NCI-H2081 treated with DMSO at 0.1 percent for 48 hours (cell line): Measurements from ENCODE around the gene DET1.
"Not testable (repeated sequence)": the region's sequence is repeated elsewhere in the genome, so short reads cannot be mapped to it uniquely, and the experiment has no call there.

Source experiments
- DNase-seq: peaks from one replicate; lab custom pipeline; 2025; lab: John Stamatoyannopoulos, UW

DET1 gene

GRCh38 chr15:88493844-88494243, 52.6 kb downstream of the DET1 start:
- no peak for DNase-seq

DNA sequence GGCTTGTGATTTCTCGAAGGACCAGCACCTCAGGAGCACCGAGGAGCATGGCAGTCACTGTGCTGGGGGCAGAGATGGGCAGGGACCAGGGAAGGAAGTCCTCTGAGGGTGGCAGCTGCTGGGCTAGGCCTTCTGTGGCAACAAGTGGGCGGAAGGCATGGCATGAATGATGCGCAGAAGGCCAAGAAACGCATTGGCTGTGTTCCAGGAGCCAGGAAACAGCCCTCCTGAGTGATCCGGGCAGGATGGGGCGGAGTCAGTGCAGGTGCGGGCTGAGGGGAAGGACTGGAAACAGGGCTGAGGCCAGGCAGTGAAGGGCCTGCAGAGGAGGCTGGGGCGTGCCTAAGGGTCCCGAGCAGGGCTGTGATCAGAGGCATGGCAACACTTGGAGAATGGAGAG, 55.3 kb downstream of the DET1 start:
- no peak for DNase-seq

DNA sequence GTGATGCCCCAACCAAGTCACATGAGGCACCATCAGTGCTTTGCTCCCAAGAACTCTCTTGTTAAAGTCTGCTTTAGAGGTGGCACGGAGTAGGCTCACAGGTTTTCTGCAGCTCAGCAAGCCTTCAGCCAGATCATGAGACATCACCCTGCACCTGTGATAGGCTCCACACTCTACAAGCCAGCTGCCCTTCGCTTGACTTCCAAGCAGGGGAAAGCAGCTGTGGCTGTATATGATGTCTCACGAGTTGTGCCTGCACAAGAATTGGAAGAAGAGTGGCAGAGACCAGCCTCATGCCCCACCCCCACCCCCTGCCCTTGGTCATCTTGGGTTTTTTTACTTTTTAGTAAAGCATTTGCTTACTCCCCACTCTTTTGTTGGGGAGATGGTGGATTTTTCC, 56.4 kb downstream of the DET1 start:
- no peak for DNase-seq

DNA sequence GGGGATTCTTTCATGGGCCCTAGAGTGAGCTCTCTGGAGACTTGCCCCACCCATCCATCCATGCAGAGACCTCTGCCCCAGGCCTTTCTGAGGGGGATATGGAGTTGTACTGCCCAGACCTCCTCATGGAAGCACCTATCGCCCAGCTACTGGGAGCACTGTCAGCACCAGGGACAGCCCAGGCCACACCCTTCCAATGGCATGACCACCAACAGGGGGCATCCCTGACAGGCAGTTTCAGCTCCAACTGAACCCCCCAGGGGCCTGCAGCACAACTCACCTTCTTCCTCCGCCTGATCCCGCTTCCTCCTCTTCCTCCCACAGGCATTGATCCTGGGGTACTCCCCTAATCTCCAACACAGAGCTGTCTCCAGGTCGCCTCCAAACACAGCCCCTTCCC, 57.2 kb downstream of the DET1 start:
- DNase-seq = no peak

- DNase-seq = no peak
Observed at GRCh38 chr15:88487796-88488523, 58.5 kb downstream of the DET1 start.

DNA sequence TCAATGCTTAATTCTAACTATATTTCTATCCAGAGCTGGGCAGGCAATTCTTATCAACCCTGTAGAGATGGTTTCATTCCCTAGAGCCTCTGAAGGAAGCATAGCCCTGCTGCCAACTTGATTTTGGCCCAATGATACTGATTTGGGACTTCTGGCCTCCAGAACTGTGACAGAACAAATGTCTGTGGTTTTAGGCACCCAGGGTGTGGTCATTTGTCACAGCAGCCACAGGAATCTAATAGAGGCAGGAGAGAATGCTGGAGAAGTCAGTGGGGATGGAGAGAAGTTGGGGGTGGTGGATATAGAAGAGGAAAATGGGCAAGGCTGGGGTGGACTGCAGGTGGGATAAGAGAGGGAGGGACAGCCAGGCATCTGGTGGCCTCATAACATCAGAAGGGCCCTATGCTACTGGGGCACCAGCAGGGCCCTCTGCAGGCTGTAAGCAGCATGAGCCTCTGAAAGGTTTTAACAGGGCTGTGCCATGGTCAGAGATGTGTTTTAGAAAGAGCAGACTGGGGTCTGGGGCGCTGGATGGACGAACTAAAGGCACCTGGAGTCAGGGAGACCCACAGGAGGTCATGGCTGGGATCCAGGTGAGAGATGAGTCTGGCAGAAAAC, 59.2 kb downstream of the DET1 start:
- no peak for DNase-seq

- DNase-seq = no peak
Observed at GRCh38 chr15:88484682-88485331, 61.7 kb downstream of the DET1 start.

DNA sequence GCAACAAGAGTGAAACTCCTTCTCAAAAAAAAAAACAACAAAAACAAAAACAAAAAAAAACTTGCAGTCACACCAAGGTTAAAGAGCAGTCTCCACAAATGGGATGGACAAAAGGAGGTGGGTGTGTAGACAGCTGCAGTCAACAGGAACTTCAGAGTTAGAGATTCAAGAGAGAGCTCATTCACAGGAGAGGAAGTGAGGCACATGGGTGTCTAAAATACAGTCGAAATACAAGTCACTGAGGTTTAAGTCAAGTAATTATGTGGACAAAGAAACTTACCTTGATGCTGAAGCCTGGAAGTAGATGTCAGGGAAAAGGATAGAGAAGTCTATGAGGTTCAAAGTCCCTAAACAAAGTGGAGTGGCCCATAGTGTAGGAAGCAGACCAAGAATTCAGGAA, 64.2 kb downstream of the DET1 start:
- no peak for DNase-seq

- no peak for DNase-seq
Observed at GRCh38 chr15:88480981-88481380, 65.5 kb downstream of the DET1 start.

DNA sequence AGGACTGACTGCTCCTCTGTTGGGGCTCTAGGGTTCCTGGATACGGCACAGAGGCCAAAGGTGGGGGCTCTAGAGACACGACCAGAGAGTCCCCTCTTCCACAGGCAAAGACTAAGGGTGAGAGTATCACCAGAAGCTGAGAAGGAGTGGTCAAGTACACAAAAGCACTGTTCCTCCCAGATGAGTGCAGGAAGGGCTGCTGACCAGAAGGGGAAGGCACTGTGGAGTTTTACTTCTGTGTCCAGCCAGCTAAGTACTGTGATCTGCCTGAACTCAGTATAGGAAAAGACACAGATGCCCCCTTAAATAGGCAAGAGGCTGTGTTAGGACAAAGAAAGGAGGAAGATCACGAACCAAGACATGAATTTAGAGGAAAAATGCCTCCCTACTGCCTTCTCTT, 67.3 kb downstream of the DET1 start:
- no peak for DNase-seq

DNA sequence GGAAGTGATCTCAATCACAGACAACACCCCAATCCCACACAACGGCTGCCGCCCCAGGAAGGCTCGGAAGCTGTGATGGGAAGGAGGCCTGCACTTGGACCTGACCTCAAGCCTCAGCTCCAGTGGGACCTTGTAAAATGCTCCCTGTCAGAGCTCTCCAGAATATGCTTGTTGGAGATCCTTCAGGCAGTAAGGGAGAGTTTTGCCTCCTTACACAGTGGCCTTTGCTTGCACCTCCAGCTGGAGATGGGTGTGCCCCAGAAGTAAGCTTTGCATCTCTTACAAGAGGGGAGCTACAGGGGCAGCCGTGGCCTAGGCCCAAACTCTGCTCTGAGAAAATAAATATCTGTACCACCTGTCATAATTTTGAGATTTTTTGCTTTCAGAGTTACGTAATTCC, 68.6 kb downstream of the DET1 start:
- DNase-seq = no peak

DNA sequence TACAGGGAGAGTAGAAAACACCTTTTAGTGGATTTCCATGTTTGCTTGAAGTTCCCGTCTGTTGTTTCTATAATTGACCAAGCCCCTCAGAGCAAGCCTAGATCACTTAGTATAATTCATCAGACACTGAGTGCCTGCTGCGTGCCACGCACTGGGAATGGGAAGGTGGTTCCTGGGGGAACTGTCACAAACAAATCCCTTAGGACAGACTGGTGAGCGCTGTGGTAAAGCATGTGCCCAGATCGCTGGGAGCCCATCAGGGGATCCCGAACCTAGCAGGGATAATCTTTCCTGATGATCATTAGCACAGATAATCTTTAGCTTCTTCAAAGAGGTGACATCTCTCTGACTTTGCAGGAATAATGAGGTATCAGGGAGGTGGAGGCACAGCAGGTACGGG, 69.4 kb downstream of the DET1 start:
- DNase-seq = no peak

GRCh38 chr15:88476635-88477060, 69.8 kb downstream of the DET1 start:
- no peak for DNase-seq

- DNase-seq = not testable (repeated sequence)
Observed at GRCh38 chr15:88473661-88474293, 72.7 kb downstream of the DET1 start.

GRCh38 chr15:88472225-88472624, 74.3 kb downstream of the DET1 start:
- no peak for DNase-seq

DNA sequence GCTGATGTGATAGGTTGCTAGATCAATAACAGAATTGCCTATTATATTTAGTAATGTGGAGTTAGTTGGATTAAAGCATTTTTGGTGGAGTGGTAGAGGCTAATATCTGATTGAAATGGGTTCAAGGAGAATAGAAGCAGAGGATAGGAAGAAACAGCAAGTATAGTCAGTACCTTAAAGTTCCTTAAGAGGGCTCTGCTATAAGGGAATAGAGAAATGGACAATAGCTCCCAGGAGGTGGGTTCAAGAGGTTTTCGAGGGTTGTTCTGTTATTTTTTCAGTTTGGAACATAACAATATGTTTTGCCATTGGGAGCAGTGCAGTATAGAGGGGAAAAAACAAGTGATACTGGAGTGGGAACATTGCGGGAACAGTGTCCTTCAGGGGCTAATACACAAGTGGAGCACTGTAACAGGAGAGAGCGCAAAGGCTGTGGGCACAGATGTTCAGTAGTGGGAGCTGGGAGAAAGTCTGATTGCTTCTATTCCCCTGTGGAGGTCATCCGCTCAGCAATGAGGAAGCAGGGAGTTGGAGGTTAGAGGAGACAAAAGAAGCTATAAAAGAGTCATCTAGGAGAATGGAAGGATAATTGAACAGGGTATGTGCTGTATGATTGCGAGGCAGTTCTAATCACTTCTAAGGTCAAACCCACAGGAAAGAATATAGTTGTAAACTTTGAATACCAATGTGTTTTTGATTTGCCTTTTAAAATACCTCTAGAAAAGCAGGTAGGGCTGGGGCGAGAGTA, 75.7 kb downstream of the DET1 start:
- DNase-seq = no peak

DNA sequence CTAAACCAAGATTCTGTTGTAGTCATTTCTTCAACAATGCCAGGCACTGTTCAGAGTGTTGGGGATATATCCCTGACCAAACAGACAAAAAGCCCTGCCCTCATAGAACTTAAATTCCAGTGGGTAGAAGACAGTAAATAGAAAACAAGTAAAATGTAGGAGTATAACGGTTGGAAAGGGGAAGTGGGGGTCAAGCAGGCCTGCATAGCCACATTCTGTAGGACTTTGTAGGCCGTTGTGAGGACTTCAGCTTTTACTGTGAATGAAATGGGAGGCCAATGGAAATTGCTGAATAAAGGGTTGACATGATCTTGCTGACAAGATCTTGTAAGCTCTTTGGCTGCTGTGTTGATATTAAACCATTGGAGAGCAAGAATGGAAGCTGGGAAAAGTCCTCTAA, 77.2 kb downstream of the DET1 start:
- no peak for DNase-seq

DNA sequence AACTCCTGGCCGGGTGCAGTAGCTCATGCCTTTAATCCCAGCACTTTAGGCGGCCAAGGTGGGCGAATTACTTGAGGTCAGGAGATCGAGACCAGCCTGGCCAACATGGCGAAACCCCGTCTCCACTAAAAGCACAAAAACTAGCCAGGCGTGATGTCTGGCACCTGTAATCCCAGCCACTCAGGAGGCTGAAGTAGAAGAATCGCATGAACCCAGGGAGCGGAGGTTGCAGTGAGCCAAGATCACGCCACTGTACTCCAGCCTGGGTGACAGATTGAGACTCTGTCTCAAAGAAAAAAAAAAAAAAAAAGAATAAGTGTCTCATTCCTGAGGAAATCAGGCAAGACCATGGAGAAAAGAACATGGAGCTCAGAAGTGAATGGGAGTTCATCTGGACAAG, 77.8 kb downstream of the DET1 start:
- DNase-seq = not testable (repeated sequence)

- DNase-seq = no peak
Observed at GRCh38 chr15:88467935-88468528, 78.4 kb downstream of the DET1 start.

DNA sequence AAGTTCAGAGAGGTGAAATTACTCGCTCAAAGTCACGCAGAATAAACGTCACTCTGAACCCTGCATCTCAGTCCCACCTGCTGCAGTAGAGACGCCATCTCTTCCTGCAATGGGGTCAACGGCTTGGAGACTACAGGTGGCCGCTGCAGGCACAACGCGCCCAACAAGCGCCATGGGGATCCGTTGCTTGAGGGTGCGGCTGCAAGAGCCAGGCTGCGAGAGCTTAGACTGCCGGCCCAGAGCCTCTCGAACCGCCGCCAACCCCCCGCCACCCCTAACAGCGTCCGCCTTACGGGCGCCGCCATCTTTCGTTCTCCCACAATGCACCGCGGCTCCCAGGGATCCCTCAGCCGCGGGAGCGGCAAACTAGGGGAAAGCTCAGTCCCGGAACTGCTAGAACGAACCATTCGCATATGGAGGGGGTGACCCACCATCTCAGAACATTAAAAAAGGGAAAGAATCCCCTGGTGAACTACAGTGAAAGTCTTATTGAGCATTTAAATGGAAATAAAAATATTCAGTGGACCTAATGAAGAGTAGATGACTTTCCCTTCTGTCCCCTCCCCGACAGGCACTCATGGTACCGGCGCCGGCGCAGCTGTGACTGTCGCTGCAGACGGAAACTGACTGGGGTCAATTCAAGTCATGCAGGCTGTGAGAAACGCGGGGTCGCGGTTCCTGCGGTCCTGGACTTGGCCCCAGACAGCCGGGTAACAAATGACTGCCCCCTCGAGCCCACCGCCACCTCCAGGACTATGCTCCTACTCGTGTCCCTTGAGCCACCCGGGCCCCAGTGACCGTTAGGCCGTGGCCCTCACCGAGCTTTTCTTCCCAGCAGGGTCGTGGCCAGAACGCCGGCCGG, 79.2 kb downstream of the DET1 start, which contains the start of the genes MRPL46 and MRPS11:
Gene MRPL46, minus strand, starts transcription at position 316 of the 862 bp plus-strand sequence. Its CDS starts 11 bp downstream, at position 305.
Gene MRPS11, plus strand, starts transcription at position 636 of the 862 bp plus-strand sequence. Its CDS starts 10 bp downstream, at position 646.
- peak; percentile 55 for DNase-seq
